LNCAP (cell line): ENCODE data around the gene SNRNP200.

Experiments used
- CTCF ChIP-seq: fragments of 450-650 bp; IDR thresholded peaks from 2 replicates; pipeline ENCODE4 v1.5.1; 2017; ENCODE audit warnings: mild to moderate bottlenecking

SNRNP200 gene

GRCh38 chr2:96315400-96316071 lies 10.2 kb upstream of the SNRNP200 start:
- no peak for TF ChIP-seq CTCF

- no peak for TF ChIP-seq CTCF
Observed at GRCh38 chr2:96315005-96315399, 9.7 kb upstream of the SNRNP200 start.

GRCh38 chr2:96308248-96308647 lies 2.9 kb upstream of the SNRNP200 start:
- TF ChIP-seq CTCF = no peak

GRCh38 chr2:96306370-96306769 lies 1.0 kb upstream of the SNRNP200 start:
- TF ChIP-seq CTCF = no peak

GRCh38 chr2:96305979-96306308 lies 598 bp upstream of the SNRNP200 start:
- TF ChIP-seq CTCF = no peak

GRCh38 chr2:96304606-96305005 lies 740 bp downstream of the SNRNP200 start:
- no peak for TF ChIP-seq CTCF

- TF ChIP-seq CTCF = no peak
Observed at GRCh38 chr2:96301865-96302264, 3.5 kb downstream of the SNRNP200 start.

GRCh38 chr2:96296925-96297324 lies 8.4 kb downstream of the SNRNP200 start:
- no peak for TF ChIP-seq CTCF
